BE2C (cell line): ENCODE results near the gene MED16.
A peak's percentile ranks its signal among the peaks of the same experiment; 100 is the strongest.

Source experiments
- DNase-seq: peaks from one replicate; pipeline ENCODE4 v3.0.0-alpha.2; 2020
- H3K27me3 ChIP-seq: fragments of 250-450 bp; sonication (Bioruptor Pico); 2 replicates; pipeline ENCODE4 v1.5.1; 2020; ENCODE audit warnings: mild to moderate bottlenecking
- H3K36me3 ChIP-seq: fragments of 250-450 bp; sonication (Bioruptor Pico); 2 replicates; pipeline ENCODE4 v1.5.1; 2020; ENCODE audit warnings: mild to moderate bottlenecking
- H3K4me1 ChIP-seq: fragments of 250-450 bp; sonication (Bioruptor Pico); 2 replicates; pipeline ENCODE4 v1.5.1; 2020
- H3K4me3 ChIP-seq: 2 replicates; pipeline ENCODE4 v1.5.1; 2011; ENCODE audit warnings: low read depth, low read length
- H3K9me3 ChIP-seq: fragments of 250-450 bp; sonication (Bioruptor Pico); 2 replicates; pipeline ENCODE4 v1.5.1; 2020
- TF ChIP-seq, protein P1 (sequence below): IDR thresholded peaks from 2 replicates; pipeline ENCODE4 v1.5.1; 2012; ENCODE audit warnings: mild to moderate bottlenecking, low read depth, low read length

The MED16 gene

DNA sequence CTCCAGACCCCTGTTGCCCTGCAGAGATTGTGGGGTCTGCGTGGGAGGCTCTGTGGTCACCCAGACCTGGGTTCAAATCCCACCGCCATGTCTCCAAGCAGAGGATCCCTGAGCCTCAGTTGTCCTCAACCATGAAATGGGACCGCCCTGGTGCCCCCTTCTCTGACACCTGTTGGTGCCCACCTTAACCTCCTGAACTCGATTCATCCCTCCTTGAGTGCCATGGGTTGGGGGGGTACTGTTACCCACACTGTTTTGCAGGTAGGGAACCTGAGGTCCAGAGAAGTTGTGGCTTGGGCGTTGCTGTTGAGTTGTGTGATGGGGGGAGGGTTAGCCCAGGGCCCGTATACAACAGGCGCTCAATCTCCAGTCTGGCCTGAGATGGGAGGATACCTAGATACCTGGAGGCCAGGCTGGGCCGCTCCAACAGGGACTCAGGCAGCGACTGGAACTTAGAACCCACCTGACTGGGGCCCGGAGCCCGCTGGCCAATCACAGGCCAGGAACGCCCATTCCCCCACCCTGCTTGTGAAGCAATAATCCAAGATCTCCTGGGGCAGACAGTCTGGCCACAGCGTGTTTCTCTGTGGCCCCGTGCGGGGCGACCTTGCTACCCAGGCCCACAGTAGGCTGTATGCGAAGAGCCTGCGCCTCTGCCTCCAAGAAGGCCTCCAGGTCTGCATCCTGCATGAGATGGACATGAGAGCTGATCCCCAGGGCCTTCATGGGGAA, 35.6 kb upstream of the MED16 start:
- Histone ChIP-seq H3K4me3 (no peak overlapping the region), H3K27me3 (no peaks in the 10 kb centered on the region), H3K9me3 (no peaks in the 10 kb centered on the region), H3K4me1 (peaks cover 10% of the 10 kb centered on the region), H3K36me3 (peaks cover 12% of the 10 kb centered on the region; the same call in 1 of the 2 replicates)
- no peak for DNase-seq
- TF ChIP-seq, protein P1, sequence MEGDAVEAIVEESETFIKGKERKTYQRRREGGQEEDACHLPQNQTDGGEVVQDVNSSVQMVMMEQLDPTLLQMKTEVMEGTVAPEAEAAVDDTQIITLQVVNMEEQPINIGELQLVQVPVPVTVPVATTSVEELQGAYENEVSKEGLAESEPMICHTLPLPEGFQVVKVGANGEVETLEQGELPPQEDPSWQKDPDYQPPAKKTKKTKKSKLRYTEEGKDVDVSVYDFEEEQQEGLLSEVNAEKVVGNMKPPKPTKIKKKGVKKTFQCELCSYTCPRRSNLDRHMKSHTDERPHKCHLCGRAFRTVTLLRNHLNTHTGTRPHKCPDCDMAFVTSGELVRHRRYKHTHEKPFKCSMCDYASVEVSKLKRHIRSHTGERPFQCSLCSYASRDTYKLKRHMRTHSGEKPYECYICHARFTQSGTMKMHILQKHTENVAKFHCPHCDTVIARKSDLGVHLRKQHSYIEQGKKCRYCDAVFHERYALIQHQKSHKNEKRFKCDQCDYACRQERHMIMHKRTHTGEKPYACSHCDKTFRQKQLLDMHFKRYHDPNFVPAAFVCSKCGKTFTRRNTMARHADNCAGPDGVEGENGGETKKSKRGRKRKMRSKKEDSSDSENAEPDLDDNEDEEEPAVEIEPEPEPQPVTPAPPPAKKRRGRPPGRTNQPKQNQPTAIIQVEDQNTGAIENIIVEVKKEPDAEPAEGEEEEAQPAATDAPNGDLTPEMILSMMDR, result no peak

DNA sequence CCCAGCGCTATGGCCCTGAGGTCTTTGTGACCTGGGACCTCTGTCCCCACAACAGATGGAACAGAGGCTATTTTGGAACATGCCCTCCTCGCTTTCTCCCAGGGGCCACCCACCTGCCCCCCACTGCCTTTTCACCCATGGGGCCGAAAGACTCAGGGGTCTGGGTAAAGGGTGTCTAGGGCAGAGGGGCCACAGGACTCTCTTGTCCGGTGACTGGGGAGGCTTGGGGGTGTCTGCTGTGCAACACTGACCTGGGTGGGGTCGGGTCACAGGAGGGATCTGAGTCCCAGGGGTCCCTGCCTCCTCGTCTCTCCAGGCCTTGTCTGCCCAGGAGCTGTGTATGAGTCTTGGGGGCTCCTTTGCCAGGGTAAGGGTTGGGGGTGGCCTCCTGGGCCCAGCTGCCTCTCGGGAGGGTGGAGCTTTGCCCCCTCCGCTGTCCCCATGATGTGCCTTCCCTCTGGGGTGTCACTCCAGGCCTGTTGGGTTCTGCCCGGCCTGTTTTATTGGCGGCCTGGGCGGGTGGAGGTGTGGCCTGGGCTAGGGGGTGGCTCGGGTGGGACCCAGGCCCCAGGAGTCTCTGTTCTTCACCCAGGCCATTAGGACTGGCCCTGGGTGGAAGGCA, 34.9 kb upstream of the MED16 start:
- TF ChIP-seq, protein P1, result no peak
- Histone ChIP-seq H3K9me3 (no peaks in the 10 kb centered on the region), H3K36me3 (peaks cover 12% of the 10 kb centered on the region; the same call in 1 of the 2 replicates), H3K27me3 (no peaks in the 10 kb centered on the region), H3K4me1 (peaks cover 4% of the 10 kb centered on the region), H3K4me3 (no peak overlapping the region)
- no peak for DNase-seq

DNA sequence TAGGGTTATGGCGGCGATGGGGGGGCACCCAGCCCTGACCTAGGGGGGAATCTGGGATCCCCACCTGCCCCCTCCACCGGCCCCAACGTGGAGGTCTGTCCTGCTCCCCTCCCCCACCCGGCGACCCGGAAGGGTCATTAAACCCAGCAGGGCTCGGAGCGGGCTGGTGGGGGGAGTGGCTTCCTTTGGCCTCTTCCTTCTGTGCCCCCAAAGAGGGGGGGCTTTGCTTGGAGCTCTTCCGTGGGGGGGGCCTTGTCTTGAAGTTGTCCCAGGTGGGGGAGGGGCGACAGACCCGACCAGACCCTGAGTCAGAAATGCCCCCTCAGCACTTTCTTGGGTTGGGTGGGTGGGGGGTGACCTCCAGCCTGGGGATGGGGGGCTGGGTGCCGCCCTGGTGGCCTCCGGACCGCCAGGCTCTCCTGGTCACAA, 34.4 kb upstream of the MED16 start:
- TF ChIP-seq, protein P1, result no peak
- Histone ChIP-seq H3K27me3 (no peaks in the 10 kb centered on the region), H3K4me3 (no peak overlapping the region; the same call in 1 of the 2 replicates), H3K4me1 (no peaks in the 10 kb centered on the region; the same call in 1 of the 2 replicates), H3K9me3 (no peaks in the 10 kb centered on the region), H3K36me3 (peaks cover 8% of the 10 kb centered on the region; the same call in 1 of the 2 replicates)
- no peak for DNase-seq

DNA sequence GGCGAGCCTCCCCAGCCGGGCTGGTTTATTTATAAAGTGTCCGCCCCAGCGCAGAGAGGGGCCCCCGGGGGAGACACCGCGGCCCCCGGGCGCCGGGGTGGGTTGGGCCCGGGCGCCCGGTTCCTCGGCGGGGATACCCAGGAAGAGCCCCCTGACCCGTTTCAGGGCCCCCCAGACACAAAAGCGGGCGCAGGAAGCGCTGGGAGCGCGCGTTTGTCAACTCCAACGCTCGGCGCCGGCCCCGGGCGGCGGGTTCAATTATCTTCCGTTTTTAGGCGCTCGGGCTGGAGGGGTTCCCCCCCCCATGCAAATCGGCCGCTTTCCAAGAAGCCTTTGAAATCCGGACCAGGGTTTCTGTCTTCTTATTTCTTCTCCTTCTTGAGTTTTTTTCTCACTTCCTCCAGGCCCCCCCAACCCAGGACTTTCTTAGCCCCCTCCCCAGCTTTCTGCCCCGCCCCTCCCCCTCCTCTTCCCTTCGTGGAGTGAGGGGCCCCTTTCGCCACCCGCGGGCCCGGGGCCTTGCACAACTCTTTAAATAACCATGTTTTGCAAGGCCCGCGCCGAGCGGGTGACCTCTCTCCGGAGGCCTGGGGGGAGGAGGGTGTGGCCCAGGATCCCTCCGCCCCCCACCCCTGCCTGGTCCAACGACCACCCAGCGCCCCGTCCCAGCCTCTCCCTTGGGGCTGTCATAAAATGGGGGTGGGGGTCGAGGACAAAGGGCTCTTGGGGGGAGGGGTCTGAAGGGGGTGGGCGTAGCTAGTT, 33.8 kb upstream of the MED16 start:
- Histone ChIP-seq H3K4me1 (no peaks in the 10 kb centered on the region; the same call in 1 of the 2 replicates), H3K27me3 (no peaks in the 10 kb centered on the region), H3K36me3 (peaks cover 5% of the 10 kb centered on the region; the same call in 1 of the 2 replicates), H3K4me3 (peak overlapping the region; percentile 86), H3K9me3 (no peaks in the 10 kb centered on the region)
- TF ChIP-seq, protein P1, result no peak
- DNase-seq, result no peak

DNA sequence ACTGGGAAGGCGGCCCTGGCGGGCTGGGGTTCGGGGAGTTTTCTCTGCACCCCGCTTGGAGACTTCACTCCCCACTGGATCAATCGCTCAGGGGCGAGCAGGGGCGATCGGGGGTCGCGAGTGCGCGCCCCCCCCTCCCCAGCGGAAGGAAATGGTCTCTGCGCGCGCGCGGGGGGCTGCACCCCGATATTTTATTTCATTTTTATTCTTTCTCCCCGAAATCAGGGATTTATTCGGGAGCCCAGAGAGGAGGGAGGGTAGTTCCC, 33.3 kb upstream of the MED16 start:
- no peaks in the 10 kb centered on the region; the same call in 1 of the 2 replicates for H3K4me1 ChIP-seq
- H3K27me3 ChIP-seq, result peaks cover 2% of the 10 kb centered on the region
- peaks cover 5% of the 10 kb centered on the region; the same call in 1 of the 2 replicates for H3K36me3 ChIP-seq
- no peaks in the 10 kb centered on the region for H3K9me3 ChIP-seq
- no peak for DNase-seq
- H3K4me3 ChIP-seq, result peak overlapping the region; percentile 86
- TF ChIP-seq, protein P1, result no peak
